ENCODE measurements around the gene NACA.
"Not testable (repeated sequence)": the region's sequence is repeated elsewhere in the genome, so short reads cannot be mapped to it uniquely, and the experiment has no call there.

Gene NACA

GRCh38 chr12:56728139-56728861 lies 3.2 kb upstream of the NACA start:
- H3K4me3 ChIP-seq (replicated peaks; ENCODE audit: insufficient read depth, low read length) = no peak overlapping the region
- H3K27ac ChIP-seq (replicated peaks) = peak overlapping the region; percentile 32
- H3K27me3 ChIP-seq (ENCODE audit: insufficient read depth, poor library complexity, severe bottlenecking) = no peaks in the 10 kb centered on the region
- no peak for TF ChIP-seq POLR2AphosphoS5 (IDR thresholded peaks at IDR 0.05; ENCODE audit: low read depth)
- TF ChIP-seq SPI1 (IDR thresholded peaks at IDR 0.05; ENCODE audit: borderline replicate concordance, low read depth) = peak; percentile 97
- no peak for DNase-seq (ENCODE audit: low read depth in 1 of 2, low spot score in 1 of 2)

- DNase-seq (ENCODE audit: low read depth in 1 of 2, low spot score in 1 of 2); H3K27me3 ChIP-seq (ENCODE audit: insufficient read depth, poor library complexity, severe bottlenecking); H3K4me3 ChIP-seq (replicated peaks; ENCODE audit: insufficient read depth, low read length): not testable (repeated sequence)
- peak overlapping the region; percentile 94 for H3K27ac ChIP-seq (replicated peaks)
These were observed 1.1 kb upstream of the NACA start for GRCh38 chr12:56726196-56726675.

- no peak for DNase-seq (ENCODE audit: low read depth in 1 of 2, low spot score in 1 of 2)
- H3K4me3 ChIP-seq (replicated peaks; ENCODE audit: insufficient read depth, low read length) = peak overlapping the region; percentile 75
- H3K27ac ChIP-seq (replicated peaks) = peak overlapping the region; percentile 94
- TF ChIP-seq GABPA (IDR thresholded peaks at IDR 0.05; ENCODE audit: low read depth) = no peak
- TF ChIP-seq POLR2AphosphoS5 (IDR thresholded peaks at IDR 0.05; ENCODE audit: low read depth) = no peak
- TF ChIP-seq SPI1 (IDR thresholded peaks at IDR 0.05; ENCODE audit: borderline replicate concordance, low read depth) = no peak
- no peak for TF ChIP-seq CTCF (IDR thresholded peaks at IDR 0.05; ENCODE audit: insufficient read depth, low read length)
- no peak for TF ChIP-seq REST (IDR thresholded peaks at IDR 0.05; ENCODE audit: insufficient replicate concordance, low read depth)
- H3K27me3 ChIP-seq (ENCODE audit: insufficient read depth, poor library complexity, severe bottlenecking) = no peaks in the 10 kb centered on the region
These were observed 614 bp upstream of the NACA start for GRCh38 chr12:56725723-56726102.

- no peak for DNase-seq (ENCODE audit: low read depth in 1 of 2, low spot score in 1 of 2)
- Histone ChIP-seq H3K27me3 (ENCODE audit: insufficient read depth, poor library complexity, severe bottlenecking) (no peaks in the 10 kb centered on the region), H3K4me3 (replicated peaks; ENCODE audit: insufficient read depth, low read length) (peak overlapping the region; percentile 75), H3K27ac (replicated peaks) (peak overlapping the region; percentile 94)
- TF ChIP-seq POLR2AphosphoS5 (IDR thresholded peaks at IDR 0.05; ENCODE audit: low read depth) = no peak
- TF ChIP-seq GABPA (IDR thresholded peaks at IDR 0.05; ENCODE audit: low read depth) = no peak
- no peak for TF ChIP-seq REST (IDR thresholded peaks at IDR 0.05; ENCODE audit: insufficient replicate concordance, low read depth)
- no peak for TF ChIP-seq CTCF (IDR thresholded peaks at IDR 0.05; ENCODE audit: insufficient read depth, low read length)
- TF ChIP-seq SPI1 (IDR thresholded peaks at IDR 0.05; ENCODE audit: borderline replicate concordance, low read depth) = no peak
These were observed 463 bp downstream of the NACA start for GRCh38 chr12:56724701-56724971.
